GM12878 (cell line): ENCODE results near the gene COL26A1.

Source experiments
- BRCA1 ChIP-seq: IDR thresholded peaks from 2 replicates; pipeline ENCODE4 v1.6.1; 2011; ENCODE audit warnings: low read depth, low read length, improper control_type of control experiment
- CBX3 ChIP-seq: fragments of 200-600 bp; sonication (generic); IDR thresholded peaks from 2 replicates; pipeline ENCODE4 v1.6.1; 2016; ENCODE audit warnings: low read depth, borderline replicate concordance
- EGR1 ChIP-seq, 2 experiments: IDR thresholded peaks; 1 replicate in 1 of 2; 2 replicates in 1 of 2; pipeline ENCODE4 v1.6.1; 2011 to 2012; ENCODE audit warnings: low read depth in 2 of 2, low read length in 2 of 2, borderline replicate concordance in 1 of 2, mild to moderate bottlenecking in 1 of 2, moderate library complexity in 1 of 2
- FOXM1 ChIP-seq: IDR thresholded peaks from 2 replicates; pipeline ENCODE4 v1.6.1; 2012; ENCODE audit warnings: low read depth, mild to moderate bottlenecking, inconsistent platforms, low read length, moderate library complexity
- JUND ChIP-seq: IDR thresholded peaks from 2 replicates; pipeline ENCODE4 v1.6.1; 2012; ENCODE audit warnings: low read depth, mild to moderate bottlenecking, low read length, improper control_type of control experiment, moderate library complexity
- NR2F1 ChIP-seq: fragments of 450-650 bp; conservative IDR thresholded peaks from 2 replicates; pipeline ENCODE4 v1.6.1; 2017; ENCODE audit warnings: mild to moderate bottlenecking
- PBX3 ChIP-seq: IDR thresholded peaks from 2 replicates; pipeline ENCODE4 v1.6.1; 2011; ENCODE audit warnings: mild to moderate bottlenecking, low read depth, low read length, moderate library complexity; ENCODE audit not compliant: insufficient replicate concordance
- POLR2A ChIP-seq: IDR thresholded peaks from 2 replicates; pipeline ENCODE4 v1.6.1; 2011; ENCODE audit warnings: low read depth, mild to moderate bottlenecking, low read length
- POLR2AphosphoS5 ChIP-seq: IDR thresholded peaks from 2 replicates; pipeline ENCODE4 v1.6.1; 2011; ENCODE audit warnings: mild to moderate bottlenecking, low read length, inconsistent platforms
- SIX5 ChIP-seq: IDR thresholded peaks from 2 replicates; pipeline ENCODE4 v1.6.1; 2011; ENCODE audit warnings: mild to moderate bottlenecking, low read depth, low read length, moderate library complexity; ENCODE audit not compliant: severe bottlenecking
- TAF1 ChIP-seq: IDR thresholded peaks from 2 replicates; pipeline ENCODE4 v1.6.1; 2011; ENCODE audit warnings: mild to moderate bottlenecking, low read depth, low read length, borderline replicate concordance
- ZBTB40 ChIP-seq: fragments of 450-650 bp; IDR thresholded peaks from 2 replicates; pipeline ENCODE4 v1.6.1; 2016; ENCODE audit warnings: mild to moderate bottlenecking, moderate library complexity, borderline replicate concordance
- ZZZ3 ChIP-seq: IDR thresholded peaks from 2 replicates; pipeline ENCODE4 v1.6.1; 2011; ENCODE audit warnings: low read depth; ENCODE audit not compliant: control insufficient read depth, insufficient read length

- TF ChIP-seq SIX5 (no peak), POLR2AphosphoS5 (no peak), TAF1 (no peak), ZZZ3 (no peak), CBX3 (no peak), POLR2A (no peak), PBX3 (no peak), BRCA1 (no peak), ZBTB40 (no peak), FOXM1 (no peak), JUND (no peak), EGR1 (IDR thresholded peaks at IDR 0.05; ENCODE audit: borderline replicate concordance in 1 of 2, low read depth in 2 of 2, low read length in 2 of 2) (0 out of 3 replicates have a peak, but pooled peaks of 1 of the 2 experiments have one; percentile 8), NR2F1 (no peak)
Observed at GRCh38 chr7:101602484-101603241, 240.0 kb downstream of the COL26A1 start.
